Naive thymus-derived CD8-positive, alpha-beta T cell (primary cell): ENCODE results near the gene MRGPRD. TPM values are rescaled to one million over a fixed set of nuclear protein-coding genes. Genes with fewer than 3 reads are reported as not detected.

Experiments used
- ATAC-seq, 2 donors: fragments of 150-1000 bp; cut with Tn5 transposase in 1 of 2; sonication (Bioruptor Pico), chemical (Tn5 transposase) in 1 of 2; 1 replicate in 1 of 2; 2 replicates in 1 of 2; pipeline ENCODE4 v1.10.0; 2021; ENCODE audit warnings: mild to moderate bottlenecking in 2 of 2, moderate library complexity in 2 of 2
- POLR2A ChIA-PET: fragments of 350-600 bp; sonication (Branson Sonifier 250); formaldehyde crosslinking; loops from one replicate; lab custom pipeline; 2021; ENCODE audit warnings: antibody characterized with exemption; lab: Charles Lee
- DNase-seq, 10 donors: peaks; one replicate each; pipeline versions ENCODE4 v3.0.0 to v3.0.0-alpha.2; 2020 to 2022
- H3K27ac Mint-ChIP-seq, 10 donors: one replicate each; pipeline ENCODE4 v1.8.0; 2020 to 2022; ENCODE audit warnings: mild to moderate bottlenecking in 10 of 10, mixed read lengths in 10 of 10, moderate library complexity in 4 of 10, inconsistent platforms in 1 of 10
- H3K27me3 Mint-ChIP-seq, 5 donors: one replicate each; pipeline ENCODE4 v1.8.0; 2021 to 2022; ENCODE audit warnings: mixed read lengths in 5 of 5
- H3K36me3 Mint-ChIP-seq, 3 donors: one replicate each; pipeline ENCODE4 v1.8.0; 2020 to 2022; ENCODE audit warnings: mixed read lengths in 3 of 3, mild to moderate bottlenecking in 2 of 3, inconsistent platforms in 1 of 3
- H3K4me1 Mint-ChIP-seq, 4 donors: one replicate each; pipeline ENCODE4 v1.8.0; 2021 to 2022; ENCODE audit warnings: mixed read lengths in 4 of 4
- H3K4me3 Mint-ChIP-seq, 10 donors: one replicate each; pipeline ENCODE4 v1.8.0; 2020 to 2022; ENCODE audit warnings: mild to moderate bottlenecking in 10 of 10, mixed read lengths in 10 of 10, moderate library complexity in 6 of 10, inconsistent platforms in 1 of 10
- H3K9me3 Mint-ChIP-seq, 9 donors: one replicate each; pipeline ENCODE4 v1.8.0; 2020 to 2022; ENCODE audit warnings: mixed read lengths in 9 of 9, mild to moderate bottlenecking in 3 of 9, inconsistent platforms in 1 of 9, moderate library complexity in 1 of 9
- polyA plus RNA-seq, 3 donors: library from polyadenylated mRNA; unstranded; fragments of 300-500 nt; fragmentation: Illumina TruSeq; gene quantifications; one replicate each; pipeline ENCODE4 v1.2.3, GENCODE V29; 2021
- total RNA-seq, 8 experiments: library from RNA in 2 of 8; stranded (reverse) in 2 of 8; gene quantifications; one replicate each; pipeline ENCODE4 v1.2.3 and lab custom pipeline; 2021 to 2026

The MRGPRD gene, protein sequence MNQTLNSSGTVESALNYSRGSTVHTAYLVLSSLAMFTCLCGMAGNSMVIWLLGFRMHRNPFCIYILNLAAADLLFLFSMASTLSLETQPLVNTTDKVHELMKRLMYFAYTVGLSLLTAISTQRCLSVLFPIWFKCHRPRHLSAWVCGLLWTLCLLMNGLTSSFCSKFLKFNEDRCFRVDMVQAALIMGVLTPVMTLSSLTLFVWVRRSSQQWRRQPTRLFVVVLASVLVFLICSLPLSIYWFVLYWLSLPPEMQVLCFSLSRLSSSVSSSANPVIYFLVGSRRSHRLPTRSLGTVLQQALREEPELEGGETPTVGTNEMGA
- not detected for total RNA-seq
- under 1 TPM in 1 of 3 donors, not detected in 2; 0.36 TPM for polyA plus RNA-seq
- total RNA-seq (lab: John Stamatoyannopoulos, UW), result 0 reads per million in 6 experiments

DNA sequence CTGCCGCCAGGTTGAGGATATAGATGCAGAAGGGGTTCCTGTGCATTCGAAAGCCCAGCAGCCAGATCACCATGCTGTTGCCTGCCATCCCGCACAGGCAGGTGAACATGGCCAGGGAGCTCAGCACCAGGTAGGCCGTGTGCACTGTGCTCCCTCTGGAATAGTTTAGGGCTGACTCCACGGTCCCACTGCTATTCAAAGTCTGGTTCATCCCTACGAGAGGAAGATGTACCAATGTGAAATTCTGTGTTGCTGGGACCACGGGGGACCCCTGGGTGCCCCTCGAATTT is at the start of gene MRGPRD:
MRGPRD (minus strand) TSS at position 211 of the 290 bp plus-strand sequence; CDS start at position 211, 0 bp downstream.
- peak within 1 kb of the TSS in 1 of 10 donors; percentile 77 for H3K27ac Mint-ChIP-seq
- POLR2A ChIA-PET, result no interaction called here
- peaks cover 0 to 12% (median 7%) of the 10 kb centered on the region in 9 donors for H3K9me3 Mint-ChIP-seq
- no peaks in the 10 kb centered on the region for H3K4me1 Mint-ChIP-seq
- H3K36me3 Mint-ChIP-seq, result peaks cover 0 to 6% (median 0%) of the 10 kb centered on the region in 3 donors
- H3K27me3 Mint-ChIP-seq, result peaks cover 0 to 18% (median 11%) of the 10 kb centered on the region in 5 donors
- ATAC-seq, result no peak
- no peak for DNase-seq
- no peak within 1 kb of the TSS for H3K4me3 Mint-ChIP-seq

DNA sequence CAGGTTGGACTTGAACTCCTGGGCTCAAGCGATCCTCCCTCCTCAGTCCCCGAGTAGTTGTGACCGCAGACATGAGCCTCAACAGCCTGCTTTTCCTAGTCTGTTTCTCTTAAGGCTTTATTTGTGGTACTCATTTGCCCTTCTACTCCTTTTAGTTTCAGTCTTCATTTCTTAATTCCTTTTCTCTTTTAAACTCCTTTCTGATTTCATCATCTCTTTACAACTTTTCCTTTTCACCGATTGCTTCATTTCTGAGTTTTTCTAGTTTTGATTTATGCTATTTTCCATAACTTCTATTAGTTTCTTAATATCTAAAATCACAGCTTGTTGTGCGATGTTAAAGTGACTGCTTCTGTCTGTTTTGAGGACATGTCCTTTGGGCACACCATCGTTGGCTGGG is 49.5 kb upstream of the MRGPRD start:
- no peak overlapping the region for H3K4me3 Mint-ChIP-seq
- H3K36me3 Mint-ChIP-seq, result no peaks in the 10 kb centered on the region

DNA sequence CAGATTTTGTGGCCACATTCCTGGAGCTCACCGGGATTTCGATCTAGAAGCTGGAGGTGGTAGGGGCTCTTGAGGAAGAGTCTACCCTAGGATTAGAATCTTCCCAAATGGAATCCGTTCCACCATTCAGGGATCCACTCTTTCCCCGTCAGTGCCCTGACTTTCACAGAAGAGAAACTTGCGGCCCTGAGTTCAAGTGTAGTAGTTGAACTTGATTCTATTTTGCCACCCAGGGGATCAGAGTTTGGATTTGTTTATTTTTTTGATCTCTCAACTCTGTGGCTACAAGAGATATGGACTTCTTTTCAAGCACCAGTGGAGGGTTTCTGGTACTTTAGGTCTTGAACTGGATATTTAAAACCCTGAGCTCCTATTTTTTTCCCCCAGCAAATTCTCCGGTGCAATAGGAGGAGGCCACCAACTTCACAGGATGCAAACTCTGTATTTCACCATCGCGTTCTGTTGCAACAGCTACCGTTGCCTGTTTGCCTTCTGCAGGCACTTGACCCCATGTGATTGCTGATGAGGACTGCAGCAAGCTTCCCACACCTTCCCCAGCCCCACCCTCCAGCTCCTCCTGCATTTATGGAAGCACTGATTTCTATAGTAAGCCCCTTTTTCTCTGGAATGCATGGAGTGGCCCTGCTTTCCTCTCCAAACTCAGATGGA is 47.1 kb upstream of the MRGPRD start:
- no peak for DNase-seq
- peaks cover 0 to 3% (median 0%) of the 10 kb centered on the region in 4 donors for H3K4me1 Mint-ChIP-seq
- POLR2A ChIA-PET, result no interaction called here

More for the DNA sequence above, 49.5 kb upstream of the MRGPRD start:
- peaks cover 0 to 3% (median 0%) of the 10 kb centered on the region in 4 donors for H3K4me1 Mint-ChIP-seq
- peak overlapping the region in 1 of 10 donors; percentile 1 for H3K27ac Mint-ChIP-seq
- ATAC-seq (no peak), DNase-seq (no peak)
- no peaks in the 10 kb centered on the region for H3K9me3 Mint-ChIP-seq
- H3K27me3 Mint-ChIP-seq, result peaks cover 0 to 7% (median 7%) of the 10 kb centered on the region in 5 donors
- POLR2A ChIA-PET, result no interaction called here

DNA sequence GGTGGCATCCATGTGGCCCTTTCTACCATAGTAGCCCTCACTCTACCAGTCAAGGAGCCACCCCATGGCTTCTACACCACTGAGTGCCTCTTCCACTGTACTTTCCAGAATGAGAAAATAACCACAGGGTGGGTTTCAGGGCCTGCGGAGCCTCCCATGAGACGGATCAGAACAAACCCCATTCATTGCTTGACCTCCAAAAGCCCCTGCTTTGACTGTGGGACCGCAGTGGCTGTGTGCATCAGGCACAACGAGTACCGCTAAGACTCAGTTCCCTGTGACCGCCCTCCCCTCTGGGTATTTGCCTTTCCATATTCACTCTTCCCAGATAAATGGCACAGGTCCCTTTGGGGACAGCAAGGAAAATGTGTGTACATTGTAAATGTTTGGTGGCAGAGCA is 43.7 kb upstream of the MRGPRD start:
- Mint-ChIP-seq H3K27me3 (peaks cover 0 to 3% (median 0%) of the 10 kb centered on the region in 5 donors), H3K4me3 (no peak overlapping the region), H3K36me3 (no peaks in the 10 kb centered on the region), H3K9me3 (no peaks in the 10 kb centered on the region), H3K27ac (no peak overlapping the region), H3K4me1 (peaks cover 0 to 2% (median 0%) of the 10 kb centered on the region in 4 donors)
- ATAC-seq (no peak), DNase-seq (no peak)
- POLR2A ChIA-PET, result interaction anchor here (0.7 kb wide), 1 partner anchor 71 kb away, joined by 4 read pairs; no protein-coding TSS in a partner anchor

More for the DNA sequence above, 47.1 kb upstream of the MRGPRD start:
- H3K4me3 Mint-ChIP-seq, result no peak overlapping the region
- no peaks in the 10 kb centered on the region for H3K9me3 Mint-ChIP-seq
- H3K27ac Mint-ChIP-seq, result no peak overlapping the region
- H3K36me3 Mint-ChIP-seq, result no peaks in the 10 kb centered on the region
- no peak for ATAC-seq
- peaks cover 0 to 4% (median 0%) of the 10 kb centered on the region in 5 donors for H3K27me3 Mint-ChIP-seq

DNA sequence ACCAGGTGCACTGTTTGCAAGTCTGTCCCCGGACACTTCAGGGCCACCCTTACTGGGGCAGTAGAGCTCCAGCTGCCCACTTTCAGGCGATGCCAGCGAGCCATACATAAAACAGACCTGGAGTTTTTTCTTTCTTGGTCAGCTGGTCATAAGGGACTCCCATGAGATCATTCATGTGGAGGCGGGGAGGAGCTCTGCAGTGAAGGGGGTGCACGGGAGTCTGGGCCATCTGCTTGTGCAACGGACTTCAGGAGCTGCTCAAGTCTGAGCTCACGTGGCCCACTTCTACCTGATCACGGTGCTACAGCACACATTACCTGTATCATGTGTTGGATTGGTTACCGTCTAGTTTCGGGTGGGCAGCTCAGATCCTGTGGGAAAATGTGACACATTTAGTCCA is 41.5 kb upstream of the MRGPRD start:
- POLR2A ChIA-PET, result no interaction called here
- H3K27me3 Mint-ChIP-seq, result peaks cover 0 to 3% (median 0%) of the 10 kb centered on the region in 5 donors
- no peaks in the 10 kb centered on the region for H3K36me3 Mint-ChIP-seq
- H3K9me3 Mint-ChIP-seq, result no peaks in the 10 kb centered on the region
- no peak overlapping the region for H3K27ac Mint-ChIP-seq
- H3K4me1 Mint-ChIP-seq, result no peaks in the 10 kb centered on the region
- no peak for DNase-seq
- H3K4me3 Mint-ChIP-seq, result no peak overlapping the region
- ATAC-seq, result no peak

DNA sequence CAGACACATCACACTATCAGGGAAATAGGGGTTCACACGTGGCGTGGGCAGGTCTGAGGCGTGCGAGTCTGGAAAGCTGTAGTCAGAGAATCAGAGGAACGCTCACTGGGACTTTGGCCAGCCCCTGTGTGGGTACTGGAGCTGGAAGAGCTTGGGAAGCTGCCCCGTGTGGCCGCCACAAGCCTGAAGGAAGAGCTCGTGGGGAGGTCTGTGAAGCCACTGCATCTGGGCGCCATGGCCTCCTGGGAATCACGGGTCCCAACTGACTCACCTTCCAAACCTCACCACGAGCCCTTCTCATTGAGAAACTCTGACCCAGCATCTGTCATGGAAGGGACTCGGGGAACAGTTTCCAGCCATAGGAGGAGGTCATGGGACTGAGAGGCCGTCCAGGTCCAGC is 38.1 kb upstream of the MRGPRD start:
- H3K27ac Mint-ChIP-seq, result peak overlapping the region in 1 of 10 donors; percentile 32
- H3K27me3 Mint-ChIP-seq, result peaks cover 0 to 9% (median 1%) of the 10 kb centered on the region in 5 donors
- H3K9me3 Mint-ChIP-seq, result no peaks in the 10 kb centered on the region
- ATAC-seq (no peak), DNase-seq (no peak)
- no peaks in the 10 kb centered on the region for H3K4me1 Mint-ChIP-seq
- no peak overlapping the region for H3K4me3 Mint-ChIP-seq
- POLR2A ChIA-PET, result no interaction called here
- no peaks in the 10 kb centered on the region for H3K36me3 Mint-ChIP-seq

DNA sequence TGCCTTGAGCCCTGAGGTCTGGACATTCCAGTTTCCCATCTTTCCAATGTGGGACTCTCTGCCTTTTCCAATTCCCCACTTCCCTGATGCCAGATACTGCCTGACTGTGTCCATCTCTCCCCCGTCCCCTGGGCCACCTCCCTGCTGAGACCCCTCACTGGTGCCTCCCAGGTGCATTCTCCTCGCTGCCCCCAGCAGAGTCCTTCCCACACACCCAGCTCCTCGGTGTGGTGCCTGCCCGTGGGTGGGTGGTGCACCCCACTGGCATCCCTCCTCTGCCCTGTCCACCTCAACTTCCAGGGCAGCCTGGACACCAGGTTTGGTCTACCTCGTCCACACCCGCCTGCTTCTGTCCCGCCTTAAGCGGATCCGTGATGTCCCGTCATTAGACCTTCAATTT is 37.2 kb upstream of the MRGPRD start:
- POLR2A ChIA-PET, result no interaction called here
- no peak overlapping the region for H3K4me3 Mint-ChIP-seq
- no peak for DNase-seq
- no peaks in the 10 kb centered on the region for H3K9me3 Mint-ChIP-seq
- H3K27ac Mint-ChIP-seq, result no peak overlapping the region
- H3K36me3 Mint-ChIP-seq, result no peaks in the 10 kb centered on the region
- no peak for ATAC-seq
- H3K4me1 Mint-ChIP-seq, result no peaks in the 10 kb centered on the region
- peaks cover 0 to 15% (median 1%) of the 10 kb centered on the region in 5 donors for H3K27me3 Mint-ChIP-seq

DNA sequence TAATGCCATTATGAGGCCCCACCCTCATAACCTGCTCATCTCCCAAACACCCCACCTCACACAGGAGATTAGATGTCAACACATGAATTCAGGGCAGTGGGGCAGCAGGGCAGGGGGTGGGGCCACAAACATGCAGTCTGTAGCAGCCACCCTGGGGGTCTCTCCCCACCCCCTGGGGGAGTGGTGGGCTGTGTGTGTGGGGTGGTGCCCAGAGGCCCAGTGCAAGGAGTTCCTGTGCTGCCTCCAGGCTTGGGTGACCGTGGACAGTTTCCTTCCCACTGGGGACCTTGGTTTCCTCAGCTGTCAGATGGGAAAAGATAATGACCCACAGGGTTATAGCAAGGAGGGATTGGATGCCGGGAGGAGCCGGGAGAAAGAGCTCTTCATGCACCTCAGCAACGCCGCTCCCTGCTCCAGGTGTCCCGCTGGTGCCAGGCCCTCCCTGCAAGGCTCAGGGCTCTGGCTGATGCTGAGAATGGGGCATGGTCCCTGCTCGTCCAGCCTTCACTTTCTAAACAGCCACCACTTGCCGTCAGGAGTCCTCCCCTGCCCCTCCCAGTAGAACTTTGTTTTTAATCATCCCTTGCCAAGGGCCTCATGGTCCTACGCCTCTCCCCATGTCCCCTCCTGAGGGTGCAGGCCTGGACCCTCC is 34.2 kb upstream of the MRGPRD start:
- peaks cover 4 to 9% (median 8%) of the 10 kb centered on the region in 4 donors for H3K4me1 Mint-ChIP-seq
- H3K4me3 Mint-ChIP-seq, result no peak overlapping the region
- ATAC-seq, result no peak
- no peak for DNase-seq
- H3K36me3 Mint-ChIP-seq, result no peaks in the 10 kb centered on the region
- H3K27ac Mint-ChIP-seq, result no peak overlapping the region
- H3K9me3 Mint-ChIP-seq, result no peaks in the 10 kb centered on the region
- POLR2A ChIA-PET, result no interaction called here
- peaks cover 10 to 38% (median 13%) of the 10 kb centered on the region in 5 donors for H3K27me3 Mint-ChIP-seq

DNA sequence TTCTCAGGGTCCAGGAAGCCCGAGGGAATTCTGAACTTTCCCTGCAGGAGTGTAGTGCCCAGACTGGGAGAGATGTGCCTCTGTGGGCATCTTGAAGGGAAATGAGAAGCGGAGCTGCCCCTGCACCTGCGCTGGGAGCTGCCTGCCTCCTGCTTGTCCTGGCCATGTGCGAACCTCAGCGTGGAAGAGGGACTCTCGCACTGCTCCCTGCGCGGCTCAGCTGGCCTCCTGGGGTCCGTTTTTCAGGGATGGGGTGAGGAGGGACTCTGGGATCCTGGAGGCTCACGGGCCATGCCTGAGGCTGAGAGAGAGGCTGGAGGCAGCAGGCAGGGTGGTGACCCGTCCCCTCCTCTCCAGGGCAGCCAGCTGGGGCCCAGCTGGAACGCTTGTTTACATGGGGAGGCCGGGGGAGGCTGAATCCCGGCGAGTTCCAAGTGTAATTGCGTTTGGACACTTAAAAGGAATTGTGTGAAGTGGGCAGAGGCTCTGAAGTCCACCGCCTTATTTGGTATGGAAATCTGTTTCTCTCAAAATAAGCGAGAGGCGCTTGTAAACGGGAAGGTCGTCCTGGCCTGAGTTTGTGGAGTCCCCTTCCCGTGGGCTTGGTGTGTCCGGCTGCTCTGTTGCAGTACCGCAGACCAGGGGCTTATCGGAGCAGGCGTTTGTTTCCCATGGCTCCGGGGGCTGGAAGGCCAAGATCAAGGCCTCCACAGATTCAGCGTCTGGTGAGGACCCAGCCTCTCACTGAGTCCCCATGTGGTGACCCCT is 33.5 kb upstream of the MRGPRD start:
- POLR2A ChIA-PET, result no interaction called here
- no peak for ATAC-seq
- Mint-ChIP-seq H3K27me3 (peaks cover 10 to 44% (median 13%) of the 10 kb centered on the region in 5 donors), H3K4me3 (no peak overlapping the region), H3K4me1 (peaks cover 4 to 9% (median 8%) of the 10 kb centered on the region in 4 donors), H3K9me3 (no peaks in the 10 kb centered on the region), H3K27ac (no peak overlapping the region), H3K36me3 (no peaks in the 10 kb centered on the region)
- no peak for DNase-seq

DNA sequence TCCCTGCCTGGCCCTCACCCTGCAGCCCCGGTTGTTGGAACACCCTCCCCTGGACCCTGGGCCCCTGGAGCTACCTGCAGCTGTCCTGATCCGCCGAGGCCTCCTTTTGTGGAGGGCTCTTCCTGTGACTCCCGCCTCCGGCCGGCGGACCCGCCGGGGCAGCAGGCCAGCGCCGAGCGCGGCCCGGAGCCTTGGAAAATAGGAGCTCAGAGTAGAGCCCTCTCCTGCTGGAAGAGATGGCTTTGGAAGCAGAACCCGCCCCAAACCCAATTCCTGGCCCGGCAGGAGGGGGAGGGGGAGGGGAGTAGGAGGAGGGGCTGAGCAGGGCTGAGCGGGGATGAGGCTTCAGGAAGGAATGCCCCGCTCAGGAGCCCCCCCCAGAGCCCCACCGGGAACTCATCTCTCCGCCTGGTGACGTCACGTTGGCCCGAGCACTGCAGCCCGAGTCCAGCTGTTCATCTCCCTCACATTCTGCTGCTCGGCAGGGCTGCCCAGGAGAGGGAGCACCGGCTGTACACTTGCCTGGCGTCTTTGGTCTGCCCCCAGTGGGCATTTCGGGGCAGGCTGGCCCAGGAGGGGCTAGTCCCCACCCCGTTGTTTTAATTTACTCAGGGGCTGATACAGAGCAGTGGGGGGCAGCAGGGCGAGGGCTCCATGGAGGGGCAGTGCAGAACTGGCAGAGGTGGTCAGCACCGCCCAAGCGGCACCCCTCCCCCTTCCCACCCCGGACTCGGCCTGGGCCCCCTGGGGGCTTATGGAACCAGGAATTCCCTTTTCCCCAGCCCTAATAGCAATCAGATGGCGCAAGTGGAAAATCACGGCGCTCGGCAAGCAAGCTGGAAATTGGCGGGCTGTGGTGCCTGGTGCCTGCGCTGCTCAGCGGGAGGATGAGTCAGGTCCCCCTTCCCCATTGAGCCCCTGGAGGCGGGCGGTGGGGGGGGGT is 32.5 kb upstream of the MRGPRD start, which contains the start of gene MRGPRF:
MRGPRF (minus strand) TSS at position 238 of the 943 bp plus-strand sequence. CDS start 3,345 bp downstream, outside the sequence.
- H3K36me3 Mint-ChIP-seq, result no peaks in the 10 kb centered on the region
- peaks cover 10 to 47% (median 17%) of the 10 kb centered on the region in 5 donors for H3K27me3 Mint-ChIP-seq
- no peak for DNase-seq
- peak in 1 of 2 donors; percentile 47 for ATAC-seq
- H3K4me1 Mint-ChIP-seq, result peaks cover 4 to 9% (median 8%) of the 10 kb centered on the region in 4 donors
- POLR2A ChIA-PET, result interaction anchor here (1.2 kb wide), 1 partner anchor 53 kb away, joined by 3 read pairs; no protein-coding TSS in a partner anchor
- H3K9me3 Mint-ChIP-seq, result no peaks in the 10 kb centered on the region
- H3K27ac Mint-ChIP-seq, result no peak within 1 kb of the TSS
- peak within 1 kb of the TSS in 1 of 10 donors; percentile 41 for H3K4me3 Mint-ChIP-seq
